Stimulated activated CD8-positive, alpha-beta memory T cell treated with anti-CD3 and anti-CD28 coated beads, Interleukin-15, amount 100 ng/mL, for 1 hour (primary cell): ENCODE measurements around the gene JMJD7.

ENCODE experiments used
- DNase-seq: peaks from one replicate; pipeline ENCODE4 v3.0.0-alpha.2; 2020; ENCODE audit warnings: low read depth

JMJD7 gene

DNA sequence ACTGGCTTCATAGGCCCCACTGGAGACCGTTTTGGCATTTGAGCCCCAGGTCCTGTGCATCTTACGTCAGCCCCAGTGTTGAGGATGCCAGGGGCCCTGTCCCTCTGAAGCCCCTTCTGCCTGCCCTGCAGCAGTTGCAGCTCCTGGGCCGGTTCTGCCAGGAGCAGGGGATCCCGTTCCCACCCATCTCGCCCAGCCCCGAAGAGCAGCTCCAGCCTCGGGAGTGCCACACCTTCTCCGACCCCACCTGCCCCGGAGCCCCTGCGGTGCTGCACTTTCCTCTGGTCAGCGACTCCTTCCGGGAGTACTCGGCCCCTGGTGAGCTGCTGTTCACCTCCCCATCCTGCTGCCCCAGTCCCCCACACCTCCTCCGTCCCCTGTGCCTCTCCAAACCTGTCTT is 19.3 kb downstream of the JMJD7 start:
- no peak for DNase-seq

DNA sequence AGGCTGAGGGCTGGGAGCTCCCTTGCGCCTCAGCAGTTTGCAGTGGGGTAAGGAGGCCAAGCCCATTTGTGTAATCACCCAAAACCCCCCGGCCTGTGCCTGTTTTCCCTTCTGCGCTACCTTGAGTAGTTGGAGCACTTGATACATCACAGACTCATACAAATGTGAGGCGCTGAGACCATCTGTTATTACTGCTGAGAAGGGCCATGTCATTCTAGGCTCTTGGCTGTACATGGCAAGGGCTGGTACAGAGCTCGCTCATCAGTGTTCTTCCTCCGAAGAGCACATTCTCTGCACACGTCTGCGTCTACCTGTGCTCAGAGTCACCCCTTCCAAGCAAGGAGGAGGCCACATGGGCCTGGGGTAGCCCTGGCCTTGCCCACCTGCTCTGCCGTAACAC is 20.1 kb downstream of the JMJD7 start:
- no peak for DNase-seq

DNA sequence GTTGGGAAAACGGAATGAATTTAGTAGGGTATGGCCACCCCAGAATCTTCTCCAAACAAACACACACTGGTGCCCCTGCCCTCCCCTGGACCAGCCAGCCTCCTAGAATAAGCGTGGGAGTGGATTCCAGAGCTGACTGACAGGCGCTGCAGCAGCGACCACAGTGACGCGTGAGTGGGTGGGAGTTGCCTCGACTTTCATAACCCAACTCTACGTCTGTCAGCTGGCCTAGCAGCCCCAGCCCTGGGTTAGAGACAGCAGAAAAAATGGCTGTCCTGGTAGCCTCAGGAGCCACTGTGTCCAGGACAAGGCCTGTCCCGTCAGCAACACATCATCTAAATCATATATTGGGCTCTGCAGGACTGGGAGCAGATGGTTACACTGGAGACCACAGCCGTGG is 20.7 kb downstream of the JMJD7 start:
- no peak for DNase-seq

DNA sequence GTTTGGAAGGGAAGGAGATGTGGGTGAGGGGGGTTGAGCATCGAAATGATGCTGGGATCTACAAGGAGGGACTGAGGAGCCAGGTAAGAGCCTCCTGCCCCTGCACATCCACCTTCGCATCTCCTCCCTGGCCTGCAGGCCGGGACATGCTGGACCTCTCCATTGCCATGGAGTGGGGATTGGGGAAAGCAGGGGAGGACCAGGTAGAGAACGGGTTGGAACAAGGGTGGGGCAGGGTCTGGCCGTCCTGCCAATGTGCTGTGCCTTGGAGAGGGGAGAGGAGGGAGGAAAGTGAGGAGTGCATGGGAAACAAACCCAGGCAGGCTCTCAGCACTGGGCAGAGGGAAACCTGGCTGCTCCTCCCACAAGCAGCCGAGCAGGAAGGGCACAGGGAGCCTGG is 21.3 kb downstream of the JMJD7 start:
- no peak for DNase-seq

DNA sequence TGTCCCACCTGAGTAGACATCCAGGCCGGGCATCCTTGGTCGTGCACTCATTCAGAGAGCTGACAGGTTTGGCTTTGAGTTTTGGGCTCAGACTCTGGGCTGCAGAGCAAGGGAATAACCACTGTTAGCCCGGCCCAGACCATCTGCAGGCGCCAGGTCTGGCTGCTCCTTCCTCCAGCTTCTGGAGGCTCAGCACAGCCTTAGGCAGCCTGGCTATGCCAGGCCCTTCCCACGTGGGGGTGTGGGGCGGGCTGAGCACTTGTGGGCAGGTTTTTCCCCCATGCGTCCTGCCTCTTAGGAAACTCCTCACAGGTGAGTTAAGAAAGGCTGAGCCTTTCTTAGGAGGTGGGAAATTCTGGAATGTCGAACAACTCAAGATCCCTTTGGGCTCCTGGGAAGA is 22.0 kb downstream of the JMJD7 start:
- DNase-seq, result no peak

DNA sequence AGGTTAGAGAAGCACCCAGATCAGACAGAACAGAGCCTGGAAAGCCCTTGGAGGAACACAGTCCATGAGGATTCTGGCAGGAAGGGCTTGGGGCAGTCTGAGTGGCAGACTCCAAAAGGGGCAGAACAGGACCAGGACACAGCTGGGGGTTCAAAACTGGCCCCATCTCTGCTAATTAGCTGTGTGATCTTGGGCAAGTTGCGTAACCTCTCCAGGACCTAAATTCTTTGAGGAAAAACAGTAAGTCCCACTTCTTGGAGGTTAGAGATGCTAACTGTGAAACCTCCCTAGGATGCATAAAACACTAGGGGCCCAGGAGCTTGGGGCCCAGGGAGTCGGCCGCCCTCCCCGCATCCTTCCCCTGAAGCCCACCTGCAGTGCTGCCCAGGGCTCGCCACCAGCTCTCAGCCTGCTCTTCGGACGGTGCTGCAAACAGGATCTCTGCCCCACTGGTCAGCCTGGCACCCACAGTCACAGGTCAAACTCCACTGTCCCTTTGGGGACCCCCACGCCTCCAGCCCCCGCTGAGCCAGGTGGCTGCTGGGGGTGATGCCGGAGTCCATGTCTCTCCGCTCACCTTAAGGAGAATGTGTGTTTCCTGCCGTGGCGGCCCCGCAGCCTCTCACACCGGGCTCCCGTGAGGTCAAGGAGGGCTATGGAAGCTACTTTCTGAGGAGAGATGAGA is 22.7 kb downstream of the JMJD7 start:
- DNase-seq, result no peak

DNA sequence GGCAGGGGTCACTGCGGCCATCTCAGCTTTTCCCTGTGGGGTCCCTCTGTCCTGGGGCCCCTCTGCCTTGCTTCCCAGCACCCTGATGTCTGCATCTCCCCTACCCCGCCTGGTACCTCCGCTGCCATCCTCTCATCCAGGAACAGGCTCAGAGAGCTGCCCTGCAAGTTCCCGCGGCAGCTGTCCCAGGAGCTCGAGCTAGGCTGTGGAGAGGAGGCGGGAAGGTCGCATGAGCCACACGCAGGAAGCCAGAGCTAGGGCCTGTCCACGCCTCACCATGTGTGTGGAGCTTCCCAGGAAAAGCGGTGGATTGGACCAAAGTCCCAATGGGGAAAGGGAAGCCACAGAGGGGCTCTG is 23.3 kb downstream of the JMJD7 start:
- no peak for DNase-seq

DNA sequence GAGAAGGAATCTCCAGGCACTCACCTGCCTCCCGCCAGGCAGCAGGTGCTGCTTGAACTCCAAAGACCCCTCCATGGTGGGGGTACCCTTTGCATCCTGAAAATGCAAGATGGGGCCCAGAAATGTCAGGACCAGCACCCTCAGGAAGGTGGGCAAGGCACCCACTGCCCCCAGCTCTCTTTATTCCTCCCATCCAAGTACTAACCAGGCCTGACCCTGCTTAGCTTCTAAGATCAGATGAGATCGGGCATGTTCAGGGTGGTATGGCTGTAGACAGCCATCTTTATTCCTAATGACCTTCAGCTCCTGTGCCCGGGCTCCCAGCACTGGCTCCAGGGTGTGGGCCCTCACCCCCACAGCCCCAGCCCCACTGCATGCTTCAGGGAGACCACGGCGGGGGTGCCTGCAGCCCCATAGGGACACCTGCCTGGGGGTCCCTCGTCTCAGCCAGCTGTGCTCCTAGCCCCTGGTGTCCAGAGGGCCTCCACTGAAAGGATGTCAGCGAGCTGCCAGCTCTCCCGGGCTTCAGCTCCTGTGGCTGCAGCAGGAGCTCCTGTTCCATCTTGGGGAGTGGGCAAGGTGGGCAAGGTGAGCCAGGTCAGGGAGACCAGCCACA is 24.0 kb downstream of the JMJD7 start:
- DNase-seq, result no peak

DNA sequence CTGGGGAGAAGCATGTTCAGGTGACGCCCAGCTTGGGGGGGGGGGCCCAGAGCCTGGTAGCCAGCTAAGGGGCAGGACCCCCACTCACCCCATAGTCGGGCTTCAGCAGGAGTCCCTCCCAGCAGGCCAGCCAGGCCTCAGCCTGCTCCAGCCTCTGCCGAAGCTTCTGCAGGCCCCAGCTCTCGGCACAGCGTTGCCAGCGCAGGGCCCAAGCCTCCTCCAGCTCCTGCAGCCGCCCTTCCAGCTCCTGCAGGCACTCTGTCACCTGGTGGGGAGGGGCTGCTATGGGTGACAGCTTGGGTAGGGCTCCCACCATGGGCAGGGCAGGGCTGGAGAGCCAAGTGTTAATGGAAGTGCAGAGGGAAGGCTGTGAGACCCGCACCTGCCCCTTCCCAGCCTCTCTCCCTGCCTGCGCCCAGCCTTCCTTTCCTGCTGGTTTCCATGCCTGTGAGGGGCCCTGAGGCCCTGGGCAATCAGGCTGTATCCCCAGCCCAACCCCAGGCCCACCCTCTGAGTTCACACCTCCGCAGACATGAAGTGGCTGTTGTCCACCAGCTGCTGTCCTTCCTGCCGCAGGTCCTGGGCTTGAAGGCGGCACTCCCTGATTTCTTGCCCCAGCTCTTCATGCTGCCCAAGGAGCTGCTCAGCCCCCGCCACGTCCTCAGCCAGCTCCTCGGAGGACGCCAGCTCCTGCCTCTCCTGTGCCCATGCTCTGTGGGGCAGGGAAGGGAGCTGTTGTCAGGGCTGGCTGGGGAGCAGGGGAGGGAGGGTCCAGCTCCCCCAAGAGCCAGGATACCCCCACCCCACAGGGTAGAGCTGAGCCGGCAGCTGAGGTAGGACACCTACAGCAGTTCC is 25.1 kb downstream of the JMJD7 start:
- no peak for DNase-seq

DNA sequence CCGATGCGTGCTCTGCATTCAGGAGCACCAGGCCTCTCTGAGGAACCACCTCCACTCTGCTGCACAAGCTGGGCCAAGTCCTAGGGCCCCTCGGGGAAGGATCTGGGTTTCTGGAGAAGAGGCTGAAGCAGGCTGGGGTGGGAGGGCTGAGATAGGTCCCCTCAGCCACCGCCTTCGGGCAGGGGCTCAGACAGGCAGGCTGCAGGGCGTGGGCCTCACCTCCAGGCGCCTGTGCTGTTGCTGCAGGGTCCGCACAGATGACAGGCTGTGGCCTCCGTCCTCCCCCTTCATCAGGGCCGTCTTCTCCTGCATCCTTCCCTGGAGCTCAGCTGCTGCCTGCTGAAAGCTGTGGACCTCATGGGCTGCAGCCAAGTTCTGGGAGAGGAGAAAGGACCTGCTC is 25.9 kb downstream of the JMJD7 start:
- DNase-seq, result no peak

DNA sequence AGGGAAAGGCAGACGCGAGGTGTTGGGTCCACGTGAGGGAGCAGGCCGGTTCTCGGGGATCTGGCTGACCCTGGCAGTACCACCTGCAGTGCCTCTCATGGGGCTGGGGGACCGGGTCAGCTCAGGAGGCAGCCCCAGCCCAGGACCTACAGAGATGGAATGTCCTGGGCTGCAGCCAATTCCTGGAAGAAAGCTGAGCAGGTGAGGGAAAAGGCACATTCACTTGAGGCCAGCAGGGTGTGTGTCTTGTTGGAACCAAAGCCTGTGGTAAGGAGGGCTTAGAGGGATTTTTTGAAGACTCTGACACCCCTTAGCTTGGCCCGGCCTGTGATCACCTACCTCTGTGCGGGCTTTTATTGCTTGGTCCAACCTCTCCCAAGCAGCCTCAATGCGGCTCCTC is 26.6 kb downstream of the JMJD7 start:
- no peak for DNase-seq

DNA sequence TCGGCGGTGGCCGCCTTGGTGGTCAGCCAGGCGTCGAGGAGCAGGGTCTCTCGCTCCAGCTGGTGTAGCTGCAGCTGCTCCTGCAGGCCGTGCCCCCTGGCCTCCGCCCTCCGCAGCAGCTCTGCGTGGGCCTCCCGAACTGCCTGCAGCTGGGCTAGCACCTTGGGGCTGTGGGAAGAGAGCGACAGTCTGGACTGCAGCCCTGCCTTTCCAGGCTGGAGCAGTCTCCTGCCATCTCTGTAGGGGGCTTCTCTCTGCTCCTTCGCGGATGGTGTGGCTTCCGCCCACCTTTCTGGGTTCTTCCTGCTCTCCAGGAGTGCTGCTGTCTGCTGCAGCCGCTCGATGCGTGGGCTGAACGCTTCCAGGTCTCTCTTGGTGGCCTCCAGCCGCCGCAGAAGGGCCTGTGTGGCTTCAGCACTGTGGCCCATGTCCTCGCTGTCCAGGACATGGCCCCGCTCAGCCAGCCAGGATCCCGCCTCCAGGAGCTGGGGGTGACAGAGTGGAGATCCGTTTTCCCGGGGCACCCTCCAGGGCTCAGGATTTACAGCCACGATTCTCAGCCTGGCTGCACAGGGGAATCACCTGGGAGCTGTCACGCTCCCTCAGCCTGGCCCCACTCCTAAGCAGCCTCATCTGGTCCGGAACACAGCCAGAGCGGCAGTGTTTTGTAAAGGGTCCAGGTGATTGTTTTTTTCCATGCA is 27.5 kb downstream of the JMJD7 start:
- DNase-seq, result no peak

DNA sequence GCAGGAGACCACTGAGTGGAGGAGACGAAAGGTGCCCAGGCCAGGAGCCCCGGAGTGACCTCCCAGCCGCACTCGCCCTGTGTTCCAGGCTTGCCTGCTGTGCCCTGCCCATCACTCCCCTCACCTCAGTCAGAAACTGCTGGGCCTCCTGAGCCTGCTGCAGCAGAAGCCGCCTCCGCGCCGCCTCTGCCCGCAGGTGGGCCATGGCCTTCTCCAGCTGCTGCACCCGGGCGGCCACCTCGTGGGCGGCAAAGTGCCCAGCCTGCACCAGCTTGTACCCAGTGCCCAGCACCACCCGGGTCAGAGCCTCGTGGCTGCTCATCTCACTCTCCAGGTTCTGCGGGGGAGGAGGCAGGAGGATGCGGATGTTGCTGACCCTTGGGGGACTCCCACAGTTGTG is 28.4 kb downstream of the JMJD7 start:
- no peak for DNase-seq

DNA sequence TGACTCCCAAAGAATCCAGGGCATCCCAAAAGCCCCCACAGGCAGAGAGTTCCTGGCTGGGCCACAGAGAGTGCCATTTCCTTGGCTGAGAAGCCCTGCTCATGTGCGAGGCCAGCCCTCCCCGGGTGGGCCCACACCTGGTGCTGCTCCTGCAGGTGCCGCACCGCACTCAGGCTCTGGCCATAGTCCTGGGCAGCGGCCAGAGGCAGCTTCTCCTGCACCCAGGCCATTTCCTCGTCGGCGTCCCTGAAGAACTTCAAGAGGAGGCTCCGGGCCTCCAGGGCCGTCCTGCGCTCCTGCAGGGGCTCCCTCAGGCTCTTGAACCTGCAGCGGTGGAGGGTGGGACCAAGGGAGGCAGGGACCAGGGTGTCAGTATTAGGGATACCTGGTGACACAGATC is 28.8 kb downstream of the JMJD7 start:
- DNase-seq, result no peak

DNA sequence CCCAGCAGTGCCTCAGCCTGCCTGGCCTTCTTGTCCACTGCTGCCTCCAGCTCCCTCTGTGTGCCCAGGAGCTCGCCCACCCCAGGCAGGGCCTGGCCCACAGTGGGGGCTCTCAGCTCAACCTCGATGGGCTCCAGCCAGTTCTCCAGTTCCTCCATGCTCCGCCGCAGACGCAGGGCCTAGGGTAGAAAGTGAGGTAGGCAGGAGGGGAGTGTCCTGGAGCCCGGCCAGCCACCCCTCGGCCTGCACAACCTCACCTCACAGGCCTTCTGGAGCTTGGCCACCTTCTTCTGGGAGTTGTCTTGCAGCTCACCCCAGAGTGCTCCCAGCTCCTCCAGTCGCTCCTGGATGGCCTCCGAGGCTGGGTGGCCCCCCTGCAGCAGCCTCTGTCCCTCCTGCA is 29.4 kb downstream of the JMJD7 start:
- no peak for DNase-seq

DNA sequence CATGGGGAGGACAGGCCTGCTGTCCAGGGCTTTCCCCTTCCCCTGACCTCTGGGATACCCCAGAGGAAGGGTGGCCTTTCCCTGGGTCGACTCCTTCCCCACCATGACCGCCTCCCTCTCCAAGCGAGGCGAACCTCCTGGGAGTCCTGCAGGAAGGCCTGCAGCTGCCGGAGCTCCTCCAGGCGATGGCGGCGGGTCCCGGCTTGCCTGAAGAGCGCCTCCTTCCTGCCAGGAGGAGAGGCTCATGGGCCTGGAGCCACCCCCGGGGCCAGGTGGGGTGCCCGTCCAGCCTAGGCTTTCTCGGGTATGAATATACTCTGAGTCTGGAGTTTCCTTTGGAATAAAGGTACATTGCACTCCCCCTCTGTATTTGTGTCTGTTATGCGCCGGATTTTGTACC is 30.9 kb downstream of the JMJD7 start:
- DNase-seq, result no peak

DNA sequence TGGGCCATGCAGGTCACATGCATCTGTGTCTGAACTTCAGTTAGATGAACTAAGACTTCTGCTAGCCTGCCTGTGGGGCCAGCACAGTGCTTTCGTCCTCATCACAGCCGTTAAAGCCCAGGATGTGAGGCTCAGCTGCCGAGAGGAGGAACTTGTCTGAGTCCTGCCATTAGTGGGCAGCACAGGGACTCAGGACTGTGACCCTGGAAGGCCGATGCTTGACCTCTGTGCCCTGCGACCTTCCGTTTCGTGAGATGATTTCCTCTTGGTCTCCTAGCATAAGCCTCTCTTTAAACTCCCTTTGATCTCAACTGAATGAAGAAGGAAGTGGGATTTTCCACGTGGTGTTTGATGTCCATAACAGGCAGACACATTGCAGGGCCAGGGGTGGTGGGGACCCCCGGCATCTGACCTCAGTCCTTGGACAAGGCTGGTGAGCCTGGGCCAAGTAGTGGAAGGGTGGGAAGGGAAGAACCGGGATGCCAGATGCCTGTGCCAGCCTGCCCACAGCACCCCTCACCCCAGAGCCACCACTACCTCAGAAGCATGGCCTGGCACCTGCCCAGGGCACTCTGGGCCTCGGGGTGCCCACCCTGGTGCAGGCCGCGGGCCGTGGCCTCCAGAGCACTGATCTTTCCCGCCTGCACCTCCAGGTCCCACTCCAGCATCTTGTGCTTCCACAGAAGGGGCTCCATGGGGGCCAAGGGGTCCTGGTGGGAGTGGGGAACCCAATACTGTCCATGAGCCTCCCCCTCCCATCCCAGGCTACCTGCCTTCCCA is 32.3 kb downstream of the JMJD7 start:
- no peak for DNase-seq

DNA sequence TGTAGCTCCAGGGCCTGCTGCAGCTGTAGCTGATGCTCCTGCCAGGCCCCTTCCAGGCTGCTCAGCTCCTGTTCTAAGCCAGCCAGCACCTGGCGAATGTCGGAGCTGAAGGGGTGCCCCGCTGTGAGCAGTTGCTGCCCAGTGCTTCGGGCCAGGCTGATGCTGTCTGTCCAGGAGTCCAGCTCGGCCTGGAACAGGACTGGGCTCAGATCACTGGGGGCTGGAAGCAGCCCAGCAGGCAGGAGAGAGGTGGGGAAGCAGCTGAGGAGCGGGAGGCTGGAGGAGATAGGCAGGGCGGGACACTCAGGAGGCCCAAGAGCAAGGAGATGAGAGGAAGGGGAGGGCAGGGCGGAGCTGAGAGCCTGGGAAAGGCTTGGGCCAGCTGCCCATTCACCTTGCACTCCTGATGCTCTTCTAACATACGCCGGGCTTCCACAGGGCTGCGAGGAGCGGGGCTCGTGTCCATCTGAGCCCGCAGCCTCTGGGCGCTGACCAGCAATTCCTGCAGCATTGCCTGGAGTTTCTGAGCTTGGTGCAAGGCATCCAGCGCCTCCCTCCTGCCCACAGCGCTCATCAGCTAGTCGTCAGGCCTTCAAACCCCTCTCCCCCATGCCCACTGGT is 34.0 kb downstream of the JMJD7 start:
- no peak for DNase-seq

DNA sequence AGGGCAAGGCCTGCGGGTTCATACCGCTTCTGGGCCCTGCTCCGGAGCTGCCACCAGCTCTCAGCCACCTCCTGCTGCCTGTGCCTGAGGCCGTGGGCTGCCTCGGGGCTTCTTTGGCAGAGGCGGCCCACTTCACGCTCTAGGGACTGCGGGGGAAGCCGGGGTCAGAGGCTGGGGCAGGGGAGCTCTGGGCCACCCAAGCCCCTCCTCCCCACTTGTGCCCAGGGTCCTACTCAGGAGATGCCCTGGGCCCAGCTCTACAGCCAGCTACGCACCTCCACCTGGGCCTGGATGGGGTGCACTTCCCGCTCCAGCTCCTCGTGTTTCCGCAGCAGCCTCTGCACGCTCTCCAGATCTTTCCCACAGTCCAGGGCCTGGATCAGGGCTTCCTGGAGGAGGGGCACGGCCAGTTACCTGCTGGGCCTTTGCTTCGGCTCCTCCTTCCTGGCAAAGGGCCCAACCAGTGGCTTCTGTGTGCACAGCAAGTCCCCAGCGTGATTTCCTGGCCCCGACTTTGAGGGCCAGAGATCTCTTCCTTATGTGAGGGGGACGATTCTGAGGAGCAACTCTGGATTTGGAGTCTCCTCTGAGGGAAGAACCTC is 34.7 kb downstream of the JMJD7 start:
- DNase-seq, result no peak

DNA sequence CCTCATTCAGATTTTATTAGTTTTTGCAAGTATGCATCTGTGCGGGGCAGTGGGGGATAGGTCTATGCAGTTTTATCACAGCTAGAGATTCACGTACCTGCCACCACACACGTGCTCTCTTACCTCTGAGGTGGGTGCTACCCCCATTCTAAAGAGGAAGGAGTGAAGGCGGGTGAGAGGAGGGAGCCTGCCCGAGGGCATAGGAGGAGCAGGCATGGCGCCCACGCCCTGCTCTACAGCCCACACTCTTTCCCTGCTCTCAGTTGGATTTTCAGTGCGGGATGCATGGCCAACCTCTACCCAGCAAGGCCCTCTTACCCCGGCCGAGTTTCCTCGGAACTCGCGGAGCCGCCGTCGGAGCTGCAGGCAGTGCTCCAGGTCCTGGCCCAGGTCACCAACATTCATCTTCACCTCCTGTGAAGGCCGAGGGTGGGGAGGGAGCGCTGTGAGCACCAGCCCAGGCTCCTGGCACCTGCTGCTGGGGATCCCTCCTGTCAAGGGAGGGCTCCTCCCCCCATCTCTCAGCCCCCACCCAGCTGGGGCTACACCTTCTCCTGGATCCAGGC is 37.7 kb downstream of the JMJD7 start:
- DNase-seq, result no peak

DNA sequence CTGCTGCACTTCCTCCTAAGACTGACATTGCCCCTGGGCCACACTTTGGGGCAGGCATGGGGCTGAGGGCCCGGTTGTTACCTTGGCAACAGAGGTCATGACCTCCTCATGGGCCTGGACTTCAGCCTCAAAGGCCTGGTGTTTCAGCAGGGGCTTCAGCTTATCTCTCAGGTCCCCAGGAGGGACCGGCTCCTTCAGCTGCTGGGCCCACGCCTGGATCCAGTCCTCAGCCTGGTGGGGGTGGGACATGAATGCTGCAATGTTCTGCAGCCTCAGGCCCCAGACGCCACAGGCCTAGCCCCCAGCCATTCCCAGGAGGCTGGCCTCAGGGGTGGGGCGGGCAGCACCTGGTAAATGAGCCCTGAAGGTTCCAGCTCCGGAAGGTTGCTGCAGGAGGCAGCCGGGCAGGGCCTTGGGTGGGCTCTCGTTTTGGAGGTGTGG is 38.4 kb downstream of the JMJD7 start:
- no peak for DNase-seq
